ENCODE measurements around the gene CLDN24.

CLDN24 gene

DNA sequence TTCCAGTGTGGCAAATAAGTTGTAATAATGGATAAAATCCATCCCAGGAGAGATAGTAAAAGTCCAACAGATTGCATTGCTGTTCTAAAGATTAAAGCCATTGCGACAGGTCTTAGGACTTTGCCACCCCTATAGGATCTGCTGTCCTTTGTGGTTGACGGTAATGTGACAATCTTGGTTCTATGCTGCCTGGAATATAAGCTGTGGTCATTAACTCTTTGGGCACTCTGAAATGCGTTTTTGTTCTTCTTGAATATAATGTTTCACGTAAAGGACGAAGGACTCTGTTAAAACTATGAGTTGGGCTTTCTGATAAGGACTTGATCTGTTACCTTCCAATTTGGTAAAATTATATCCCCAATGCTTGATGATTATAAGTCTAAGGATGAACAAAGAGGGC, at the start of gene CLDN24:
TSS of gene CLDN24 (minus strand) at position 101 of the 400 bp plus-strand sequence. CDS start at position 101, 0 bp downstream.
- in situ Hi-C loops (cut with MboI; ENCODE audit: low sequenced_read_pairs): no loop called here

DNA sequence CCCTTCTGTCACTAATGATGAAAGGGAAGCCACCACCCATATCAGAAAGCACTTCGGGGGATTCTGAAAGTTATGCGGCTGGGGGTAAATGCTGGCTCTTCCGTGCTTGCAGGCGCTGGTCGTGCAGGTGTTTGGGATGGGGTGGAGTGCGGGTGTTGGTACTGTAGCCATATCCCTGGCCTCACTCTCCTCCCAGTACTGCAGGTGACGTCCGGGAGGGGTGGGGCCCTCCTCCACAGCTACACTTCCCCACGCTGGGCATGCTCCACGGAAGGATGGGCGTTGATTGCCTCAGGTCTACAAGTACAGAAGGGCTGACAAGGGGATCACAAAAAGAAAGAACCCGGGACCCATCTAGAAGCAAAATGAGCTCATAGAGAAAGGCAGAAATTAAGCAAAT, 48.6 kb upstream of the CLDN24 start:
- in situ Hi-C loops (cut with MboI; ENCODE audit: low sequenced_read_pairs): no loop called here

DNA sequence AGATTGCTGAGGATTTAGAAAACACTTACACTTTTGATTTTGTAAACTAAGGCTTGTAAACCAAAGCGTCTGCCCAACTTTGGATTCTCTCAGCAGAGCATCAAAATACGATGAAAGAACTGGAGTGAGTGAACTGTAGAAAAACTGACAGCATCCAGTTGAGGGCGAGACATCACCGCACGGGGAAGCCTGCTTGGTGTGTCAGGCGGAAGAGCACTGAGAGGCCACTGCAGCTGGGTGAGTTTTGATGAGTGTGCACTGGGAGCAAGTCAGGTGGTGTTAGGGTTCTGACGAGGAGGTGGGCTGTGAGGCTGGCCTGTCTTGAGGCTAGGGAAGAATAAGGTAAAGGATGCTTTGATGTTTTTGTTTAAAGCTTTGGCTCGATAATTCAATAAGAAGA, 46.8 kb upstream of the CLDN24 start:
- in situ Hi-C loops (cut with MboI; ENCODE audit: low sequenced_read_pairs): no loop called here

DNA sequence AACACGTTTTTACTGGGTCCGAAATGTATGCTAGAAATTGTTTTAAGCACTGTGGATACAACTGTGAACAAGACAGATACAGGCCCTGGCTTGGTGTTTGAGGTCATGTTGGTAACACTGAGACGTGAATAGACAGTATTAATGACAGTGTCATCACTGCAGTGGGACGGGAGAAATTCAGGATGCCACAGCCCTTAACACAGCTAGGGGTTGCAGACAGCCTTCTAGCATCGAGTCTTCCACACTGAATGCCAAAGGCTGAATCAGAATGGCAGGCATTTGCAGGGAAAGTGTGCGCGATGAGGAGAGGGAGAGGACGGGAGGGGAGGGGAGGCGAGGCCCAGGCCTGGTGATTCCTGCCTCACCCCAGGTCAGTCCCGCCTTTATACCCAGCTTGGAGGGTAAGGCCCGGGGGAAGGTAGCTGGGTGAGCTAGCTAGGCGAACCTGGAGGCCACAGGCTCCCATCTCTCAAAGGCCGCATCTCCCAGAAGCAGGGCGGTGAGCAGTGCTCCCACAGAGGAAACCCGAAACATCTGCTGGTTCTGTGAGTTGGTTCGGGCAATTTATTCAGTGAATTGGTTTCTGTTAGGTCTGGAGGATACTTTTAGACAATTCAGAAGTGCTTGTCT, 44.1 kb upstream of the CLDN24 start:
- in situ Hi-C loops (cut with MboI; ENCODE audit: low sequenced_read_pairs): no loop called here

DNA sequence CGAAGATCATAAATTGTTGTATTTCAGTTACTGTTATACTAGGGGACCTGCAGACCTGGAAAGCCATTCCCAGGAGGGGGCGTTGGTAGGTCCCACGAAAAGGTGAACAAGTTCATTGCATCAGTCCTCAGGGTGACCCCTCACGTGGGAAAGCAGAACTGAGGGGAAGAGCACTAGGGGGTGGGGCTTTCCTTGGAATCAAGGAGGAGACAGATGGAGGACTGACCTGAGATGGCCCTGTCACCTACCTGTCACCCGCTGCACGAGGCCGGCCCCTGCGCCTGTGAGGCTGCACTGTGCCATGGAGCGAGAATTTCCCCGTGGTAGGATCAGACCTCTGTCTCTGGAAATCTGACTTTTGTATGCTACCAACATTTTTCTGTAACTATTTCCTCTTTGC, 41.8 kb upstream of the CLDN24 start:
- in situ Hi-C loops (cut with MboI; ENCODE audit: low sequenced_read_pairs): no loop called here

DNA sequence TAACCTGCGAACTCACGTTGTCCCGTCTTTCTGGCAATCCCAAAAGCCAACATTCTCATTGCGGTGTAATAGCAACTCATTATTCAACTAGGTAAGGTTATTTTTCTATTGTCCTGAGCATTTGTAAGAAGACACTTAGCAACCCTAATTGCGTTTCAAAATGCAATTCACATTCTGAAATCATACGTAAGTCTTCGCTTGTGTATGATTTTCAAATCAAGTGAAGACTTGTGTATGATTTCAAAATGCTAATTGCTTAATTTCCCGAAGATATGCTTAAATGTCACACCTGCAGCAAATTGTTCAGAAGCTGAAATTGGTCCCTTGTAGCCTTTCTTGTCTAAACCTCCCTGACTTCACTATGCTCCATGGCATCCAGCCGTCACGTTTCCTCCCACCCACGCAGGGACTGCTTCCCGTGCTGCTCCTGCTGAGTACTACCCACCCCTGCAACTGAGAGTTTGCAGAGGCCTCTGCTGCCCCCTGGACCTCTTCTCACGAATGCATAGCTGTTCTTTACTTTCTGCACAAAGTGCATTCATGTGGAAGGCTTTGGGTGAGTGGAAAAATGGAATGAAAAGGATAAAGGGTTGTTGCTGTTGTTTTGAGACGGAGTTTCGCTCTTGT, 40.8 kb upstream of the CLDN24 start:
- in situ Hi-C loops (cut with MboI; ENCODE audit: low sequenced_read_pairs): no loop called here

DNA sequence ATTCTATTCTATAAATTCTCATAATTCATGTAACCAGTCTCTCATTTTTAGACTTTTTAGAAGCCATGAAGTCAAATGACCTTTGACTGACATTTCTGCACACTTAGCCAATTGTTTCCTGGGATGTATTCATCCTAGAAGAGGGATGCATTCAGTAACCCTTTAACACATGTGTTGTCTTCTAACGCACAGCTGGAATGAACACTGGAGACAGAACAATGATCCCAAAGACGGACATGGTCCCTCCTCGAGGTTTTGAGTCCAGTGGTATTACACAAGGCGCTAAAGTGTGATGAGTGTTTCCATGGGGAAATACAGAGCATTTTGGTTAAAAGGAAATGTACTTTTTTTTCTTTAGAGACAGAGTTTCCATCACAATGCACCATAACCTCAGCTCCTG, 39.8 kb upstream of the CLDN24 start:
- in situ Hi-C loops (cut with MboI; ENCODE audit: low sequenced_read_pairs): no loop called here

DNA sequence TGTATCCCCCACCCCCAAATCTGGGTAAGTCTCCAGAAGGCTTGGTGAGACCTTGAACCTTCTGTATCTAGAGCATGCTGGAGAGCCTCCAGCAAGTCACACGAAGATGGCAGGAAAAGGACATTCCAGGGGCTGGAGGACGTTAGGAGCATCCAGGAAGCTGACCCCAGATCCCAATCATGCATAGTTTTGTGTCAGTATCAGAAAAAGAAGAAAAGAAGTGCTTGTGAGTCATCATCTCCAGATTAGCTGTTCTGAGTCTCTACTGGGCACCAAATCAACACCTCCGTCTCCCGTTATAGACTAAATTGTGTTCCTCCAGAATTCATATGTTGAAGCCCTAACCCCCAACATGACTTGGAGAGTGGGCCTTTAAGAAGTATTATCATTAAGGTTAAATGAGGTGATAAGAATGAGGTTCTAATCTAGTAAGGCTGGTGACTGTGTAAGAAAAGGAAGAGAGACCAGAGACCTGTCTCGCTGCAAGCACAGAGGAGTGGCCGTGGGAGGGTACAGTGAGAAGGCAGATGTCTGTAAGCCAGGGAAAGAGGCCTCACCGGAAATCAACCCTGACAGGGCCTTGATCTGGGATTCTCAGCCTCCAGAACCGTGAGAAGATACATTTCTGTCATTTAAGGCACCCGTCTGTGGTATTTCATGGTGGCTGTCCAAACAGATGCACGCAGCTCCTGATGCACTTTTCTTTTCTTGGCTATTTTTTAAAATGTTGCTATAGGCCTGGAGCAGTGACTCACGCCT, 38.1 kb upstream of the CLDN24 start:
- in situ Hi-C loops (cut with MboI; ENCODE audit: low sequenced_read_pairs): no loop called here

DNA sequence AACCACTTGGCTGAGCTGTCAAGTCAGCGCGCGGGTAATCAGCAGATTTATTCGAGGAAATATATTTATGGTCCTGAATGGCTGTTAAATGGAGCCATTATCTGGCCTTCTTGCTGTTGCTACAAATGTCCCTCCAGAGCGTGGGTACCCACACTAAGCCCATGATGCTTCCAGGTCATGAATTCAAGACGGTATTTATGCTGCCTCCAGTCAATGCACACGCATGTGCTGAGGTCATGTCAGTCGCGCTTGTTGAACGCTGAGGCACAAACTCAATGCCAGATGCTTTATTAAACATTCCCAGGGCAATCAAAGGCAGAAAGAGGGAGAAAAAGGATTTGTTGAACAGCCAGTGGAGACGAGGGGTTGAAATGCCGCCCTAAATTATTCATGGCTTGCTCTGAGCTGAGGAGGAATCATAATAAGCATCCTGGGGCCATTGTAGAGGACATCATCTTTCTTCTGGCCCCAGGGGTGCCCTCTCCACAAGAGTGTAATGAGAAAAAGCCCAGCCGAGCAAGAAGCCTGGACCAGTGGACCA, 36.1 kb upstream of the CLDN24 start:
- in situ Hi-C loops (cut with MboI; ENCODE audit: low sequenced_read_pairs): no loop called here

DNA sequence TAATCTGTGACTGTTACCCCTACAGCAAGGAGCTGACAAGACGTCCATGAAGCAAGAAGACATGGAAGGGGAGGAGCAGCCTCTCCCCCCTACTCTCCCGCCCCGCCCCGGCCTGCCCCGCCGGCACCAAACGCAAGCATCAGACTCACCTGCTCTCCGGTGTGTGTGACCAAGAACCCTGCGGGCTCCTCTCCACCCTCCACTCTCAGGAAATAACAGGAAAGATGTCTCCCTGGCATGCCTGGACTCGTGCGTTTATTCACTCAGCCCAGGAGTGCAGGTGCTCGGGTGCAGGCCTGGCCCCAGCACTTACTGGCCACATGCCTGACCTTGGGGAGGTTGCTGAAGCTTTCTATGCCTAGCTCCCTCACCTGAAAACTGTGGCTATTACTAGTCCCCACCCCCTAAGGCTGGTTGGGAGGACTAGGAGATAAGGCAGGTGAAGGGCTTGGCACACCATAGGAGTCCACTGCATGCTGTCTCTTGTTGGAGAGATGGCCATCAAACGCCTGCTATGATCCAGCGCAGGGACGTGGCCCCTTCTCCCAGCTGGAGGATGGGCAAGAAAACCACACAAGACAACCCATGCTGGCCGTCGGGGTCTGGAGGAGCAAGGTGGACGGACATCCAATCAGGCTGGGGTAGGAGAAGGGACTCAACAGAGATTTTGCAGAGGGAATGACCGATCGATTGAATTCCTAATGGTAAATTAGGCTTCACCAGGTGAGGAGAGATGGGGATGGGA, 34.9 kb upstream of the CLDN24 start:
- in situ Hi-C loops (cut with MboI; ENCODE audit: low sequenced_read_pairs): no loop called here

DNA sequence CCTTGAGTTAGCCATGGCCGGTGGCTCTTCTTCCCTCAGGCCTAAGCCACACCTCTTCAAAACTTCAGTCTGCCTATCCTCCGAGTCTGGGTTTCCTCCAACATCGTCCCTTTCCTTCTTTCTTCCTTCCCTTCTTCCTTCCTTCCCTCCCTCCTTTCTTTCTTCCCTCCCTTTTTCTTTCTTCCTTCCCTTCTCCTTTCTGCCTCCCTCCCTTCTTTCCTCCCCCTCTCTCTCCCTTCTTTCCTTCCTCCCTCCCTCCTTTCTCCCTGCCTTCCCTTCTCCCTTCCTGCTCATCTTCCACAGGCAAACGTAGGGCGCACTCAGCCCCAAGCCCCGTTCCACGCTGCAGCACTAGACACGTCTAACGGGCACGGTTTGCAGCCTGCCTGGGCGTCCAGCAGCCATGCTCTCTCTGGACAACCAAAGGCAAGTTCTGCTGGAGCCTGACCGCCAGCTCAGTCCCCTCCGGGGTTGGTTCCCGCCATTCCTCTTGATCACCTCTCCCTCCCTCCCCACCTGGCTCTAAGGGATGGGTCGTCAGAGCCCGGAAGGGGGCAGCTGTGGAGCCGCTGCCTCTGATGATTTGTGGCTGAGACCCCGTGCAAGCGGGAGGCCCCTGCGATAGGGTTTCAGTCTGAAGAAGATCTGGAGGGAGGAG, 34.1 kb upstream of the CLDN24 start:
- in situ Hi-C loops (cut with MboI; ENCODE audit: low sequenced_read_pairs): no loop called here

DNA sequence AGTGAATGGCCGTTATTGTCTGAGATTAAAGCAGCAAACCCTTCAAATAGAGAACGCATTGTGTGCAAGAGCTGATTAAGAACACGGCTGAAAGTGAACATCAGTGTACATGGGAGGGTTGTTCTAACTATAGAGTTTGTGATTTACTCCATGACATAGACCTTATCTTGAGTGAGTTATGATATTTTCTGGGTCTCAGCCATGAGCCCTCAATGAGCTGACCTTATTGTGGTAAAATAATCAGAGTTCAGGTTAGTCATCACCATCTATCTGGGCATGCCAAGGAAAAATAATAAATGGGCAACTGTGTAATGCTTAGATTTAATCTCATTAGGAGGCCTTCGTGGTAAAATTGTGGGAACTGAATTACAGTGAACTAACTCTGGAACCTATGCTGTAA, 33.2 kb upstream of the CLDN24 start:
- in situ Hi-C loops (cut with MboI; ENCODE audit: low sequenced_read_pairs): no loop called here

DNA sequence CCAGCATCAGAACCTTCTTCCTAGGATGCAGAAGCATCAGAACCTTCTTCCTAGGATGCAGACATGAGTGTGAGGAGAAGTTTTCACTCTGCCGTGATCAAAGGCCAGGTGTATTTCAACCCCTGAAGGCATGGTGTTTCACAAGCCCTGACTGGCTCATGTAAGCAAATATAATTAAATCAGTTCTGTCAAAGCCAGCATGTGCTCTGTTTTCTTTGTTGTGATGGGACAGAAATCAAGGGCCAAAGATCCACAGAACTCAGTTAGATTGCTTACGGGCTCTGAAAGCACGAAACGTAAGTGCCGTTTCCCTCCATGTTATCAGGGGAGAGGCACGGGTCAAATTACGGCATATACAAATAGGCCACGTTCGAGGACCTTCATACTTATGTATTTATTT, 32.0 kb upstream of the CLDN24 start:
- in situ Hi-C loops (cut with MboI; ENCODE audit: low sequenced_read_pairs): no loop called here

DNA sequence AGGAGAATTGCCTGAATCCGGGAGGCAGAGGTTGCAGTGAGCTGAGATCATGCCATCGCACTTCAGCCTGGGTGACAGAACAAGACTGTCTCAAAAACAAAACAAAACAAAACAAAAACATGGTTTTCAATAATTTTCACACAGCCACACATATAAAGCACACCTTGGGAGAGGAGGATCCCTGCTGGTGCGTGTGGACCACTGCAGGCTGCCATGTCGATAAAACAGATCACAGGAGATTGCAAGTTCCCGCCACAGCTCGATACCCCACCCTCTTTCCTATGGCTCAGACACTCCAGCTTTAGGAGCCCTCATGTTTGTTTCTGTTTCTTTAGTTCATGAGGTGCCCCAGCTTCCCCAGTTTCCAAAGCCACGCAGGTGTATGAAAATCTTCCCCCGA, 31.3 kb upstream of the CLDN24 start:
- in situ Hi-C loops (cut with MboI; ENCODE audit: low sequenced_read_pairs): no loop called here

DNA sequence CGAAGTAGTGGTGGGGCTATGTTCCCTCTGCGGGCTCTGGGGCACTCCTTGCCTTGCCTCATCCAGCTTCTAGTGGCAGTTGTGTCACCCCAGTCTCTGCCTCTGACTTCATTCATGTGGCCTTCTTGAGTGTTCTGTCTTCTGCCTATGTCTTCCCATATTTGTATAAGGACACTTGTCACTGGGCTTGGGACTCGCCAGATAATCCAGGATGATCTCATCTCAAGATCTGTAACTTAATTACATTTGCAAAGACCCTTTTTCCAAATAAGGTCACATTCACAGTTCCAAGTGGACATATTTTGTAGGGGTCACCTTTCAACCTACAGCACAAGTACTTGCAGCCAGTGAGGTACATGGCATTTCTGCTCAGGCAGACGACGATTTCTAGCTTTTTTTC, 30.3 kb upstream of the CLDN24 start:
- in situ Hi-C loops (cut with MboI; ENCODE audit: low sequenced_read_pairs): no loop called here

DNA sequence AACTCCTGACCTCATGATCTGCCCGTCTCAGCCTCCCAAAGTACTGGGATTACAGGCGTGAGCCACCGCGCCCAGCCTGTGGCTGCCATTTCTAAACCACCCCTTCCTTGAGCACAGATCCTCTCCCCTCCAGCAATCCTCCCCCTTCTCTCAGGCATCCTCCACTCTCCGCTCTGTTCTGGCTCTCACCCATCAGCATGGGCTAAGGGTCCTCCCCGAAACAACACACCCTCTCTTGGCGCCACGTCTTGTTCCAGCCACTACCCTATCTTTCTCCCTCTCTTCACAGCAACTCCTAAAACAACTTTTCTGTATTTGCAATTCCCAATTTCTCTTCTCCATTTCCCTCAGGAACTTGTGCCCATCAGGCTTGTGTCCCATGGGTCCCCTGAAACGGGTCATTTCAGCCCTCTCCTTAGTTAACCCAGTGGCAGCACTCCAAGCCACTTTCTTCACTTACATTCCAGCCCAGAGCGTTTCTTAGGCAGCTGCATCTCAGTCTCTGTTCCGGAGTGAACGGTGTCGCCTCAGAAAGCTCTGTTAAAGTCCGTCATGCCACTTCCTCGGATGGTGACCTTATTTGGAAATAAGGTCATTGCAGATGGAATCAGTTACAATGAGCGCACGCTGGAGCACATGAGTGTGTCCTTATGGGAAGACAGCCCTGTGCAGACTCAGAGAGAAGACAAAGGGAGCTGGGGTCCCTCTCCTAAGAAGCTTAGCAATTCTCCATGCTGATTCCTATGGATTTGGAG, 28.3 kb upstream of the CLDN24 start:
- in situ Hi-C loops (cut with MboI; ENCODE audit: low sequenced_read_pairs): no loop called here

DNA sequence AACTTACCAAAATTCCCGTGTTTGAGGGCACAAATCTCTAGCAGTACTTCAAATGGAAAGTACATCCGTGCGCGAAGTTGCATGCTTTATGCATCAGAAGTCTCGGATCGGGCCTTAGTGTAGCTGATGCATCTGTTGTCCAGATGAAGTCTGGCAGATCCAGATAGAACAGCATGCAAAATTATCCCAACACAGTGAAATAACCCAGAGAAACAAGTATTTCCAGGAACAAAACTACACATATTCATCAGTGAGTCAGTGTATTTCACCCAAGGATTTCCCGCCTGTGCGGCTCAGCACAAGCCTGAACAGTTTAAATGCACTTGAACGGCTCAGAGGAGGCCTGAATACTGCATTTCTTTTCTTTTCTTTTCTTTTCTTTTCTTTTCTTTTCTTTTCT, 27.4 kb upstream of the CLDN24 start:
- in situ Hi-C loops (cut with MboI; ENCODE audit: low sequenced_read_pairs): no loop called here

DNA sequence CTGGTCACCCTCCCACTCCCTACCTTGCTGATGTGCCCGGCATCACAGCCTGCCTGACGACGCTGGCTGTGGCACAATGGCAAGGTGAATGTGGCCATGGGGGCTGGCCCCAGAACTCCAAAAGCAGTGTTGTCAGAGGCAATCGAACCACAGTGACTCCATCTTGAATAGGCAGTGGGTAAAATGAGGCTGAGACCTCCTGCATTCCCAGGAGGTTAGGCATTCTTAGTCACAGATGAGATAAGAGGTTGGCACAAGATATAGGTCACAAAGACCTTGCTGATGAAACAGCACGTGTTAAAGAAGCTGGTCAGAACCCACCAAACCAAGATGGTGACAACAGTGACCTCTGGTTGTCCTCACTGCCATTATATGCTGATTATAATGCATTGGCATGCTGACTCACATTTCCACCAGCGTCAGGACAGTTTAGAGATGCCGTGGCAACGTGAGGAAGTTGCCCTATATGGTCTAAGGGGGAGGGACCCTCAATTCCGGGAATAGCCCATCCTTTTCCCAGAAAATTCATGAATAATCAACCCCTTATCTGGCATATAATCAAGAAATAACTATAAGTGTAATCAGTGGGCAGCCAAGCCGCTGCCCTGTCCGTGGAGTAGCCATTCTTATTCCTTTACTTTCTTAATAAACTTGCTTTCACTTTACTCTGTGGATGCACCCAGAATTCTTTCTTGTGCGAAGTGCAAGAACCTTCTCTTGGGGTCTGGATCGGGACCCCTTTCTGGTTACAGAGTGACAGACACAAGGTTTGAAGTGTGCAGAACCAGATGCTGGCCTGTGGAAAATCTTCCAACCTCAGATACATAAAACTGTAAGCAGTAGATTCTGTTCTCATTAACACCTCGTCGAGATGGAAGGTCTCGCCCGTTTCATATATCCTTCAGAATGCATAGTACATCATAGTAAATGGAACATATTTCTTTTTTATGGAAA, 26.8 kb upstream of the CLDN24 start:
- in situ Hi-C loops (cut with MboI; ENCODE audit: low sequenced_read_pairs): no loop called here

DNA sequence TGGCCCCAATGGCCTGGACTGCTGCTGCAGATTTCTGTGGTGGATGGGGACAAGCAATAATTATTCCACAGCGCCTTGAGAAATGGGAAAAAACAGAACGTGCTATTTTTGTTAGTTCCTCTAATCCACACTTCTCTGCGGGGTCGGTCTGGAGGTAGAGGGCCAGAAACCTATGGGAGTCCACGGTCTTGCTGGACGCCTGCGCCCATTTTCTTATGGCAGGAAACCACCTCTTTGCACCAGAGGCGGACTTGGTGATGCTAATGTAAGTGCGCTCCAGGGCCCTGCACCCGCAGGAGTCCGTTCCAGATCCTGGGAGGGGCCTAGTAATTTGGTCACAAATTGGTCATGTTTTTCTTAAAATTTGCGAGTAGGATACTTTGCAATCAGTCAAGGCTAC, 25.9 kb upstream of the CLDN24 start:
- in situ Hi-C loops (cut with MboI; ENCODE audit: low sequenced_read_pairs): no loop called here

All from hTERT RPE-1 (cell line).